SKM-1 (cell line): ENCODE data around the gene SLC25A38.
A peak's percentile ranks its signal among the peaks of the same experiment; 100 is the strongest.

Source experiments
- DNase-seq: peaks from one replicate; lab custom pipeline; 2025; ENCODE audit not compliant: unreplicated experiment; lab: John Stamatoyannopoulos, UW

The SLC25A38 gene

DNA sequence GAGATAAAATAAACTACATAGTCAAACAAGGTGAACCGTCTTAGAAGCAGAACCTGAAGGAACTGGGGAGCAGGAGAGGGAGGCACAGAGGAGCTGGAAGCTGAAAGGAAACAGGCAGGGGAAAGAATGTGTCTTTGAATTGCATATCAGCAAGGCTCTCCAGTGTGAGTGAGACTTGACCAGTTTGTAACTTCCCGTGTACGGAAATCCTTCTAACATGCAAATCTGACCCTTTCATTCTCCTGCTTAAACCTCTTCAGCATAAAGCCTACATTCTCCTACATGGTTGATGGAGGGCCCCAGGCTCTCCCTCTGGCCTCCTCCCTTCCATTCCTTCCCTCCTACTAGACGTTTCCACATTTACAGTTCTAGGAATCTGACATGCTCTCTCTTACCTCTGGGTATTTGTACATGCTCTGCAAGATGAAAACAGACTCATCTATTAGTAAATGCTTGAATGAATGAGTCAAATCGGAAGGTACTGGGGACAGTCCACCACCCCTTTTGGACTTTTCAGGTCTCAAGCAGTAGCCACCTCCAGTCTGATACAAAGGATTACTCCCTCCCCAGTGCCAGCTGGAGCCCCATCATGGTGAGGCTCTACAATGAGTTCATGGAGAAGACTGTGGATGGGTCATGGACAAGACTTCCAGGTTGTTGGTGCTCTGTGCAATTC is 6.1 kb upstream of the SLC25A38 start:
- DNase-seq: no peak

DNA sequence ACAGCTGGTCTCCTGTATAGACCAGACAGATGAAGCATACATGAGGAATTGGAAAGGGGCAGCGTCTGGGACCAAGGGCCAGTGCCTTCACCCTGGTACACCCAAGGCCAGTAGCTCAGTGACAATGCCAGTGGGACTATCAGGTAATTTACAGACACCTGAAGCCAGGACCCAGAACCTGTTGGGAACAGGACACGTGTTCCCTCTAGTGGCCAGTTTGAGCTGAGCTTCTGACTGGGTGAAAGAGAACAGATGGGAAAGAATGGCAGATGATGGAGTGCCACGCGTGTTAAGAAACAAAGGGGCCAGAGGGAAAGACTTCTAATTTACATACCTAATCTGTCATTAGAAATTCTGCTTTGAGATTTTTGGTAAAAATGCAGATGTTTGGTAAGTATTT is 5.1 kb upstream of the SLC25A38 start:
- no peak for DNase-seq

DNA sequence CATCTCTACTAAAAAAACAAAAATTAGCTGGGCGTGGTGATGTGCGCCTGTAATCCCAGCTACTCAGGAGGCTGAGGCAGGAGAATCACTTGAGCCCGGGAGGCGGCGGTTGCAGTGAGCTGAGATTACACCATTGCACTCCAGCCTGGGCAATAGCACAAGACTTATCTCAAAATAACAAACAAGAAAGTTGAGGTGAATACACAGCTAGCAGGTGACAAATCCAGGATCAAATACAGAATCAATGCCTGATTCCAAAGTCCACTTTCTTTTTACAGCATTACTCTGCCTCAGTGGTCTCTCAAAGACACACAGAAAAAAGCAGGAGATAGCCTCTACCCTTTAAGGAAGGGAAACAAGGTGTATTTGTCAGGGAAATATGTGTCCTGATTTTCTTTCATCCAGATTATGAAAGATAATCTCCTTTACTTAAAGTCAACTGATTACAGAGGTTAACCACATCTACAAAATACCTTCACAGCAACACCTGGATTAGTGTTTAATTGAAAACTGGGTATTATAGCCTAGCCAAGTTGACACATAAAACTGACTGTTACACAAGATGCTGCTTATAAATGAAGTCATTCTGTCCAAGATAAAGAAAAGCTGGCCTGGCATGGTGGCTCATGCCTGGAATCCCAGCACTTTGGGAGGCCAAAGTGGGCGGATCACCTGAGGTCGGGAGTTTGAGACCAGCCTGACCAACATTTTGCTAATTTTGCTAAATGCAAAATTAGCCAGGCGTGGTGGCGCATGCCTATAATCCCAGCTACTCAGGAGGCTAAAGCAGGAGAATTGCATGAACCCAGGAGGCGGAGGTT is 4.0 kb upstream of the SLC25A38 start:
- DNase-seq: no peak

DNA sequence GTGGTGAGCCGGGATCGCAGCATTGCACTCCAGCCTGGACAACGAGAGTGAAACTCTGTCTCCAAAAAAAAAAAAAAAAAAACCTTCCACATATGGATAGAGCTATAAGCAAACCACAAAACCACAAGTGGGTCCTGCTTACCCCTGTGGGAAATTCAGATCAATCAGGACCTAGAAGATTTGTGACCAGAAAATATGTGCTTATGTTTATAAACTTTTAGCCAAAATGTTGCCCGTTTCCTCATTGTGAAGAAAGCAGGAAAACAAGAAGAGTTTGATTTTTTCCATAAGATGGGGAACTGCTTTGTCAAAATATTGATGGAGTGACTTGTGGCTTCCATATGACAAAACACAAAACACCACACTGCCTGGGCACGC is 3.4 kb upstream of the SLC25A38 start:
- no peak for DNase-seq

DNA sequence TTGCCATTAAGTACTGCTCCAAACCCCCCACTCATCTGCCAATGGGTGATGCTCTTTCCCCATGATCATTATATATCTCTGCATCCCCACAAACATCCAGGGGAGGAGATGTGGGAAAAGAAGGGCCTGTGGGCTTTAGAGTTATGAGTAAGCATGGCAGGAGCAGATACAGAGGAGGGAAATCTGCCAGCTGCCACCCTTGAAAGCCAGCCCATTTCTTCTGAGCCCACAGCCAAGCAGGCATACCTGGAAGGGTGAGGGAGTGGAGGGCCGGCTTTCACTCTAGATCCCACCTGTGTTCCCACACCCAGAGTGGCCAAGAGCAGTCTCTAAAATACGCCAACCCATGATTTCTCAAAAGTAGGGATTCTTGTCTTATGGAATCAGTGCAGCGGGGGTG is 1.7 kb upstream of the SLC25A38 start:
- no peak for DNase-seq

DNA sequence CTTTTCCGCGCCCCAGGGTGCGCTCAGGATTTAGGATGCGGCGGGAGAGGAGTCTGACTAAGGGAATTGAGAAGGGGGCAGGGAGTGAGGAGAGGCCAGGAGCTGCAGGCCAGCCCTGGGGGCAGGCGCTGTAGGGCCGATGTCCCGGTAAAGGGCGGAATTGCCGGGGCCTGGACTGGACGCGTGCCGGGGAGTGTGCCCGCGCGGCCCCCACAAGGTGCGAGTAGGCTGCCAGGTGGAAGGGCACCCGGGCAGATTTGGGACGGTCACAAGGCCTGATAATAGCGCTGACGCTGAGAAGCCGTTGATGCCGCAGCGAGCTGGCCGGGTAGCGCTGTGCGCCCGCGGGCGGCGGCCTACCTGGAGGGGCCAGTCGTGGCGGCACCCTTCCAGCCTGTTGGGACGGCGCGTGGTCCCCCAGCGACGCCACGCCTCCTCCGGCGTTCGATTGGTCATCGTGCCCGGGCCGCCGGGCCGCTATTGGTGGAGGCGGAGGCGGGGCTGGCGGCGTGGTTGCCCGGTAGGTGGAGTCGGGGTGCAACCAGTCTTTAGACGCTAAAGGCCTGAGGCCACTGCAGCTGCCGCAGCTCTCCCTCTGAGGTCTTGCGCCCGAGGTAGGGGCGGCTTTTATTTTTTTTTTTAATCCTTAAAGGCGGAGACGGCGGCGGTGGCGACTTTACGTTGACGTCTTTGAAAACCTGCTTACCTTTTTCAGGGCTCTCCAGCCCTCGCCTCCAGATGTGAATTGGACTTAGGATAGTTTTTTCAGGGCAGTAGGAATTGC is 903 bp downstream of the SLC25A38 start:
- DNase-seq: no peak

DNA sequence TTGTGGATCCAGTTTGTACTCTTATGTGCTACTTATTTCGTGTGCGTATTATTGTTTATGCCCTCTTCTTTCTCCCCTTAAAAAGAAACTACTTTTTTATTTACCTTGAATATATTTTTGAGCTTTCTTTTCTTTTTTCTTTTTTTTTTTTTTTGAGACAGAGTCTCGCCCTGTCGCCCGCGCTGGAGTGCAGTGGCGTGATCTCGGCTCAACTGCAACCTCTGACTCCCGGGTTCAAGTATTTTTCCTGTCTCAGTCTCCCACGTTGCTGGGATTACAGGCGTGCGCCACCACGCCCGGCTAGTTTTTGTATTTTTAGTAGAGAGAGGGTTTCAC is 1.5 kb downstream of the SLC25A38 start:
- no peak for DNase-seq

DNA sequence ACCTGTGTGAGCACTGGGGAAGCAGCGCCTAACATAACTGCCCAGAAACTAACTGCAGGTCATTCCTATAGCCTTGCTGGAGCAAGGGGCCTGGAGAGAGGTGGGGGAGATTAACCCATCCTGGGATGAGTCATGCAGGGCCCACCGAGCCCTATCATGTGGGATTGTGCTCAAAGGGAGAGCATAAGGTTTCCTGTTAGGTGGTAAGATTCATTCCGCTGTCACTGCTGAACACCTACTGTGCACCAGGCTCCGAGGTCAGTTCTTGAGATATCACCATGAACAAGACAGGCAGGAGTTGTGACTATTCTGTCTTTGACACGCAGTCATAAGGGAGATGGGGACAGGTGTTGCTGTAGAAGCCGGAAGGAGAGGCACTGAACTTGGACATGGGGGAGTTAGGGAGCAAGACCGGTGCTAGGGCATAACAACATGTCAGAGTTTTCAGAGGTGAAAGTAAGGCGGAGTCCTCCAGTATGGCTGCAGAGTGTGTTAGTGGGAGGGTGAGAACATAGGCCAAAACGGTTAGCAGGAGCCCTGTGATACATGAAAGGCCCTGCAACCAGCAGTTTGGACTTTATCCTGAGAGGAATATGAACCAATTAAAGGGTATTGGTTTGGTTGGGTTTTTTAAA is 2.4 kb downstream of the SLC25A38 start:
- no peak for DNase-seq

DNA sequence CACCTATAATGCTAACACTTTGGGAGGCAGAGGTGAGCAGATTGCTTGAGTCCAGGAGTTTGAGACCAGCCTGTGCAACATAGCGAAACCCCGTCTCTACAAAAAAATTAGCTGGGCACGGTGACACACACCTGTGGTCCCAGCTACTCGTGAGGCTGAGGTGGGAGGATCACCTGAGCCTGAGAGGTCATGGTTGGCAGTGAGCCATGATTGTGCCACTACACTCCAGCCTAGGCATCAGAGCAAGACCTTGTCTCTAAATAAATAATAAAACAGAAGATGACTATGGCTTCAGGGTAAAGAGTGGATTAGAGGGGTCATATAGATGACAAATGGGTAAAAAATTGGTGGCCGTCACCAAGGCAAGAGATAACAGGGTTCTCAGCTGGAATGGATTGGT is 3.1 kb downstream of the SLC25A38 start:
- DNase-seq: no peak

DNA sequence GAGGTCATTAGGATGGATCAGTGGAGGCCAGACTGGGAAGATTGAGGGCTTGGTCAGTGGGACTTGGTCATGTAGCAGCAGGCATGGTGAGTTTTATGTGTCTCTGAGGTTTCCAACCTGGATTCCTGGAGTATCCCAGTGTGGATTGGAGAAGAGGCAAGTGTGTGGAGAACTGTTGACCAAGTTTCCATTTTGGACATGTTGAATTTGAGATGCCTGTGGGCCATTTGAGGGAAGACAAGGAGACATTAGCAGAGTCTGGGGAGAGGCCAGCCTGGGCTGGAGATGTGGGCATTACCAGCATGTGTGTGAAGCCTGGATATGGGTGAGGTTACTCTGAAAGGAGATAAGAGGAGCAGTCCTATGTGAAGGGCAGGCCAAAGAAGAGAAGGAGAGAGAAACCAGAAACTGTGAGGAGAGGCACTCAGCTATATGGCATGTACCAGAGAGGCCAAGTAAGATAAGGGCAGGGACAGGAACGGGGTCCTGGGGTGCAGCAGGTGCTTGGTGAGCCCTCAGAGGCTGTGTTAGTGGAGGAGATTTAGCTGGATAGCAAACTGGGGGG is 4.3 kb downstream of the SLC25A38 start:
- no peak for DNase-seq

DNA sequence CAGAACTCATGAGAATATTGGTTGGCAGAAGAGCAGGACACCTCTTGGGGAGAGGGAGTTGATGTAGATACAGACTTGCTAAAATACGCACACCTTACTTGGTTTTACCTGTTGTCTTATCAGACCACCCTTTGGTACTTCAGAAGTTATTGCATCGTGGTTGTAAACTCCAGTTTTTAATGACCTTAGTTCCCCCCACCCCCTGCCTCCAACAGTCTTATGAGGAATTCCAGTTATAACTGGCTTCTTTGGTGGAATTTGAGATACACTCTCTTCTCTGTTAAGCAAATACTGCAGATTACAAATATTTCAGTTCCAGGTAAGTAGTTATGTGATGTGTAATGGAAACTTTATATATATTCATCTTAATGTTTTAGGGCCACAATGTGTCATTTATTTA is 5.0 kb downstream of the SLC25A38 start:
- no peak for DNase-seq

DNA sequence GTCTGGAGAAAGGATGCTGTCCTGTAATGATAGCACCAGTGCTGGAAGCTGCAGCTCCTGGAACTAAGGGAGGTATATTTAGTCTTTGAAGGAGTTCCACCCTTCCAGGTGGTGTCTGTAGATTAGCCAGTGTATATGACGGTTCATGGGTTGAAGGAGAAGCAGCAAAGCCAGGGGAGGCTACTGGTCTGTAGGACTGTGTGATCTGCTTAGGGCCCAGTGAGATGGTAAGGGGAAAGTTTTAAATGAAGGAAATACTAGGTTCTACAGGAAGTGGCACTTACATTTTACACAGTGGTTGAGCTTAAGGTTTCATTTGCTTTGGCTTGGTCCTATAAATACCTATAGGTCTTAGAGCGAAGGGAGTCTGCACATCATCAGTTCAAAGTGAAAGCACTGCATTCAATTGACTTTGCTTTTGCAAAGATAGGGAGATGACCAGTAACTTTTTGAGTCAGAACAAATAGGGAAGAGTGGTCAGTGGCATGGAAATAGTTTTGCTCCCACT is 5.6 kb downstream of the SLC25A38 start:
- no peak for DNase-seq

DNA sequence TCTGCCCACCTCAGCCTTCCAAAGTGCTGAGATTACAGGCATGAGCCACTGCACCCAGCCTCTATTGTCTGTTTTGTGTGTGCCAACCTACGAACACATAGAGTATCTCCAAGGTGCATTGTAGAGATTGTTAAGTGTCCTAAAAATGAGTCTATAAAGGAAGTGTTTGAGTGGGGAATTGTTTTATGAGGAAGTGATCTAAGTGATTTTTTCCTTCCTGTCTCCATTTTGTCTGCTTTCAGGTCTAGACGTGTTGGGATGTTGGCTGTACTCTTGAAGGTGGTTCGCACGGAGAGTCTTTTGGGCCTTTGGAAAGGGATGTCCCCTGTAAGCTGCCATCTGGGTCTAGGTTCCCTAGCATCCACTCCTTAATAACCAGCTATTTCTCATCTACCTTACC is 7.0 kb downstream of the SLC25A38 start:
- no peak for DNase-seq

DNA sequence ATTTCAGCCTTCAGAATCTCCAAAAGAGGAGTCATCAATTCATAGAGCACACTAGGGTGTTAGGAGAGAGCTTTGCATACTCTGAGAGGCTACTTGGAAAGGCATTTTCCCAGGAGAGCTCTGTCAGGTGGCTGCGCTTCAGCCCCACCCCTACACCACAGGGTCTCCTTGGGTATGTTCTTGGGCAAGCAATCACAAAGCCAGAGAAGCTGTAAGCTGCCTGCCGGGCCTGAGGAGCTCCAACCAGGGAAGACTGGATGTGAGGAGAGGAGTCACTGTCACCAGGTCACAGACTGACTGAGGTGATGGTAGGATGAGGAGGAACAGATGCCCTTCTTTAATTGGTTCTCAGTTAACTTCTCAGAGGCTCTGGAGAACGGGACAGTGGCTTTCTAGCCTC is 13.5 kb downstream of the SLC25A38 start:
- no peak for DNase-seq

DNA sequence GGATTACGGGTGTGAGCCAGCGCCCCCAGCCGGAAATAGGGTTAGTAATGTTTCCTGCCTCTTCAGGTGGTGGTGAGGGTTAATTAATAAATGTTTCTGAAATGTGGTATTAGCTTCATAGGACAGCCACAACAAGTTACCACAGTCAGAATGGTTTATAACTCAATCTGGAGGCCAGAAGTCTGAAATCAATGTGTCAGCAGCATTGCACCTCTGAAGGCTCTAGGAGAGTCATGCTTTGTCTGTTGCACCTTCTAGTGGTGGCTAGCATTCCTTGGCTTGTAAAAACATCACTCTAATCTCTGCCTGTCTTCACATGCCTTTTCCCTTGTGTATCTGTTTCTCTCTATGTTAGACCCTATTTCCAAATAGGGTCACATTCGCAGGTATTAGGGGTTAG is 15.5 kb downstream of the SLC25A38 start:
- no peak for DNase-seq

DNA sequence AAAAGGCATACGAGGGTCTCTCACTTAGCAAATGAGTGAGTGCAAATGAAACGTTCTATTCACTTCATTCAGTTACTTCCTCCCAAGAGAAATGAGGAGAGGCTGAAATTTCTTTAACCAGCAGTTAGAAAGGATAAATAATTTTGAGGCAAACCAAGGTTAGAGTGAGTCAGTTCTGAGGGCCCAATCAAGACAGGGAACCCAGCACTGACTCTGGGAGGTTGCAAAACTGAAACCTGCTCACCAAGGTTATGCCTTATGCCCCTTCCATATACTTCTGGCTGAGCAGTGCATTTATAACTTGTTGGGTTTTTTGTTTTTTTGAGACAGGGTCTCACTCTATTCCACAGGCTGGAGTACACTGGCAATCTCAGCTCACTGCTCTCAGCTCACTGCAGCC is 18.8 kb downstream of the SLC25A38 start:
- no peak for DNase-seq

DNA sequence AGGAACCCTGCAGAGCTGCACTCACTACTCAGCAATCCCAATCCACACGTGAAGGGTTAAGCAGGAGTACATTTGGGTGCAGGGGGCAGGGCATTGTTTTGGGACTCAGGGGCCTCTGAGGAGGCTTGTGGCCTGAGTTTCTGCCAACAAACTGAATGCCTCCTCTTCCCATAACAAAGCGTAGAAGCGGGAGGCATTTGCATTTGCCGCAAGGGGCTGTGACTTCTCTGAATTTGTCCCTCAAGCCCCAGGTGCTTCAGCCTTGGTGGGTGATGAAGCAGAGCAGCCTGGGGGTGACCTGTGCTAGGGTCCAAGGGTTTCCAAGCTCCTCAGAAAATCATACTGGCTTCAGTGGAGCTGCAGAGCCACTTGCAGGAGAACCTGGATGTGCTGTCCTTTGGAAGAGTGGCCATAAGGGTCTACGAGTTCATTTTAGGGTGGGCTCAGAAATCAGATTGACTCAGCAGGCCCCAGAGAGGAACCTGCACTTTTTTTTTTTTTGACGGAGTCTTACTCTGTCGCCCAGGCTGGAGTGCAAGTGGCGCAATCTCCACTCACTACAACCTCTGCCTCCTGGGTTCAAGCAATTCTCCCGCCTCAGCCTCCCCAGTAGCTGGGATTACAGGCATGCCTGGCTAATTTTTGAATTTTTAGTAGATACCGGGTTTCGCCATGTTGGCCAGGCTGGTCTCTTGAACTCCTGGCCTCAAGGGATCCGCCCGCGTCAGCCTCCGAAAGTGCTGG is 21.9 kb downstream of the SLC25A38 start:
- no peak for DNase-seq

DNA sequence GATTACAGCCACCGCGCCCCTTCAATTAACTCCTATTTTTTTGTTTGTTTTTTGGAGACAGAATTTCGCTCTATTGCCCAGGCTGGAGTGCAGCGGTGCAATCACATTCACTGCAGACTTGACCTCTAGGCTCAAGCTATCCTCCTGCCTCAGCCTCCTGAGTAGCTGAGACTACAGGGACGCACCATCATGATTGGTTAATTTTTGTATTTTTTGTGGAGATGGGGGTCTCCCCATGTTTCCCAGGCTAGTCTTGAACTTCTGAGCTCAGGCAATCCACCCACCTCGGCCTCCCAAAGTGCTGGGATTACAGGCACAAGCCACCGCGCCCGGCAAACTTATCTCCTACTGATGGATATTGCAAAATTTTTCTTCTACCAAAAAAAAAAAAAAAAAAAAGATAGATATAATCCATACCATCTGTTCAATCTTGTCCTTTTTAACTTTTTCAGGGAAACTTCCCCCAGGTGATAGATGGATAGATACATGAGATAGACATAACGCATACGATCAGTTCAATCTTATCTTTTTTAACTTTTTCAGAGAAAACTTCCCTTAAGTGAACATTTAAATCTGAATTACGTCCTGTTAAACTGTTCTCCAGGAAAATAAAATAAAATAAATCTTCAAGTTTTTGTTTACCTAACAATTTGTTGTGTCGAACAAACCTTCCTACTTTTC is 22.7 kb downstream of the SLC25A38 start:
- DNase-seq: no peak

DNA sequence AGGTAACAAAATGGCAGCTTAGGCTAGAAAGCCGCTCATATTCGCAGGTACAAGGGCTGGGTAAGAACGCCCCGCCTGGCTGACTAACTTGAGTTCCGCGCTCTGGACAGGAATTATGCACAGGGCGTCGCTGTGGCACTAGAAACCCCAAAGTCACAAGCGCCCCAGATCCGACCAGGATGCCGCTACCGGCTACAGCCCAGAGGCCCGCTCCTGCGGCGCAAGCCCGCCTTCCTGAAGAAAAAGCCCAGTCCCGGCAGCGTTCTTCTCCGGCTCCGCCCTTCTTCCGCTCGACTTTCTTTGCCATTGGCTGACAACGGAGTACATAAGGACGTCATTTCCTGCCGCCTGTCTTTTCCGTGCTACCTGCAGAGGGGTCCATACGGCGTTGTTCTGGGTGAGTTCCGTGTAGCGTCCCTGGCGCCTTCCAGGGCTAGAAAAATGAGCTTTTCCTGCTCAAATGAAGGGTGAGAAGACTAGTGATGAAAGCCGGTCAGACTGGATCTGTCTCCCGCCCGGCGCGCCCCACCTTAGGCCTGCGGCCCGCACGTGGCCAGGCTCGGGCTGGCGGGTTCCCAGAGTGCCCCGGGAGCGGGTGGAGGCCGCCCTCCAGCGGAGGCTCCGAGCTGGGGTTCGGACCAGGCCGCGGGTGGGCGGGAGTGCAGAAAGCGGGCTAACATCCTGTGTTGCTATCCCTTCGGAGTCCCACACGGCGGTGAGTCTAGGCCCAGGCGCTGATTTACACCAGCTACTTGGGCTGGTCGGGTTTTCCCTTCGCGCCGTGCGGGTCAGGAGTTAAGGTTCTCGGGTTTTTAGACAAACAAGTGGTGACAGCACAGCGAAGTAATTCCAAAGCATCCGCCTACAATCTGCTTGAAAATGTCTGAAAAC is 23.4 kb downstream of the SLC25A38 start, which contains the start of gene RPSA:
Gene RPSA (plus strand): TSS at position 353 of the 891 bp plus-strand sequence. CDS start 934 bp downstream, outside the sequence.
- DNase-seq: peak; percentile 99
